GM10266 (cell line): ENCODE data around the gene IGSF8.
"Not testable (repeated sequence)": the region's sequence is repeated elsewhere in the genome, so short reads cannot be mapped to it uniquely, and the experiment has no call there.

Experiments
- DNase-seq: peaks from one replicate; pipeline ENCODE4 v3.0.0; 2012; ENCODE audit errors: extremely low spot score
- CTCF ChIP-seq: IDR thresholded peaks from 2 replicates; pipeline ENCODE4 v1.5.1; 2012; ENCODE audit warnings: mild to moderate bottlenecking, low read depth; ENCODE audit not compliant: control insufficient read depth, insufficient read depth; ENCODE audit errors: missing control alignments

Gene IGSF8

GRCh38 chr1:160114085-160114484 is 15.7 kb upstream of the IGSF8 start:
- no peak for DNase-seq
- no peak for TF ChIP-seq CTCF

- no peak for DNase-seq
- no peak for TF ChIP-seq CTCF
Measured at GRCh38 chr1:160113407-160113806, 15.0 kb upstream of the IGSF8 start.

GRCh38 chr1:160112357-160112756 is 13.9 kb upstream of the IGSF8 start:
- no peak for TF ChIP-seq CTCF

DNA sequence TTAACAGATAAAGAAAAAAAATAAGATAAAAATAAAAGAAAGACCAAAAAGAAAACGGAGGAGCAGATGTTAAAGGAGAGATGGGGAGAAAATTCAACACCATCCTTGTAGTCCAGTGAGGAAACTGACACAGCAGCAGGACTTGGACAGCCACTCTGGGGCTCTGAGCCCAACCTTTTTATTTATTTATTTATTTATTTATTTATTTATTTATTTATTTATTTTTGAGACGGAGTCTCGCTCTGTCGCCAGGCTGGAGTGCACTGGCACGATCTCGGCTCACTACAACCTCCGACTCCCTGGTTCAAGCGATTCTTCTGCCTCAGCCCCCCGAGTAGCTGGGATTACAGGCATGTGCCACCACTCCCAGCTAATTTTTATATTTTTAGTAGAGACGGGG is 13.0 kb upstream of the IGSF8 start:
- DNase-seq = not testable (repeated sequence)

More at GRCh38 chr1:160112357-160112756, 13.9 kb upstream of the IGSF8 start:
- DNase-seq = no peak

- DNase-seq = no peak
- no peak for TF ChIP-seq CTCF
Measured at GRCh38 chr1:160109686-160110085, 11.3 kb upstream of the IGSF8 start.

- peak; percentile 59 for TF ChIP-seq CTCF
- DNase-seq = no peak
Measured at GRCh38 chr1:160108888-160109662, 10.7 kb upstream of the IGSF8 start.

DNA sequence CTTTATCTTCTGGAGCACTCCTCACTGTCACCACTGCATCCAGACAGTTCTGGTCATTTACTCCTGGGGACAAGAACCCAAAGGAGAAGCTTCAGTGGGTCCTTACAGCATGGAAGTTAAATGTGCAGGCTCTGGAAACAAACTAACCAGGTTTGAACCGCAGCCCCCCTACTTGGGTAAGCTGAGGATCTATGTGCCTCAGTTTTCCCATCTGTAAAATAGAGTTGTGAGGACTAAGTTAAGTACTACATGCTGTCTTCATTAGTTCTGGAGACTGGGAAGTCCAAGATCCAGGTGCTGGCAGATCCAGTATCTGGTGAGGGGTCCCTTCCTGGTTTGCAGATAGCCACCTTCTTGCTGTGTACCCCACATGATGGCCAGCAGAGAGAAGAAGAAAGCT is 9.1 kb upstream of the IGSF8 start:
- no peak for DNase-seq
- no peak for TF ChIP-seq CTCF

- no peak for TF ChIP-seq CTCF
- DNase-seq = no peak
Measured at GRCh38 chr1:160105155-160105554, 6.7 kb upstream of the IGSF8 start.
